ENCODE data around the gene EIF5A2.

Gene EIF5A2

DNA sequence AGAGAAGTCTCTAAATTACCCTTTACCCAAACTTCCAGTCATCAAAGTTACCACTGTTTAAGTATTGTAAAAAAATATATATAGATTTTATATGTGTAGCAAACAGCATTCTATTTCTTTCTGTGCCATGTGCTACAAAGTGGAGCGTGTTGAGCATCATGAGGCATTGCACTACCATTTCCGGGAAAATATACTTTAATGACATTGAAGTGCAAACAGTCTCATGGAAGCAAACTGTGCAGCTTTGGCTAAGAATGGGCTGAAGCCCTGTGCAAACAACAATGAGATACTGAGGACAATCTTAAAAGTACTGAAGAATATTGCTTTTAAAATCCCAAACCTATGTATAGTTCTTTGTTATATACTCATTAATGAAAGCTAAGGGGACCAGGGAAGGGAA is 31.9 kb downstream of the EIF5A2 start:
- H3K4me3 ChIP-seq (replicated peaks; ENCODE audit: low read depth, low read length), result no peak overlapping the region
- no peak for DNase-seq (ENCODE audit: extremely low read depth, low read depth)
- TF ChIP-seq CTCF (IDR thresholded peaks at IDR 0.05; ENCODE audit: low read depth, low read length, missing control alignments), result no peak

DNA sequence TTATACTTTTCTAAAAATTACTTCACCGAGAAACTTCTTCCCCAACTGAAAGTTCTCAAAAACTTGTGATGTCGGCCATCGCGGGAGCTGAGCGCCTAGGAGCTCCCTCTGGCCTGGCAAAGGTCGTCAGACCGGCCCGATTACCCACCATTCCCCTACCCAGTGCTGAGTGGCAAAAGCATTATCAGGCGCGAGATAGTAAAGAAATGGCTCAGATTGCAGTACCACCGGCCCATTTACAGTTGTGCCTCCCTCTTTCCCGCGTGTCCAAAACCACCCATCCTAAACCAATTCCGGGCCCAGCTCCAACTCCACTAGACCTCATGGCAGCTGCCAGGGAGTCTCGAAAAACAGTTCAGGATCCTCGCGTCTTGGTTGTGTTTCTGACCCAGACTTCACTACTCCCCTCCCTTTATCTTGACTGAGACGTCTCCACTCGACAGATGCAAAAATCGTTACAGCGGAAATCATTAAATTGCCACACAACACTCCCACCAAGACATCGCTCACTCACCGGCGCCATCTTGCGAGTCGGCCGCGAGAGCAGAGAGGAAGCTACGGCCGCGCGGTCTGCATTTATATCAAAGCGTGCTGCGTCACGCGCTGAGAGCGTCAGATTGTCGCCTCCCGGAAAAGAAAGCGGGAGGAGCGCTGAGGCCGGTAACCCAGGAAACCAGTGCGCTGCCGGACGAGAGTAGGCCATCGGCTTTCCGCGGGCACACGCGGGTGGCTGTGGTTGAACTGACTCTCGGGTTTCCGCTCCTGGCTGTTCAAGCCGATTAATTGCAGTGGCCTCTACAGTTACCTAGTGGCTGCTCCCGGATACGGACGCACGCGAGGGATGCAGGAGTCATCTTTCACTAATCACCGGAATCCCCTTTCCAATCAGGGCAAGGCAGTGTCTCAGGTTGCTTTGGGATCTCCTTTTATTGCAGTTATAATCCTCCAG is 38.5 kb downstream of the EIF5A2 start, which contains the start of gene RPL22L1:
RPL22L1 (minus strand) TSS at position 551 of the 949 bp plus-strand sequence; CDS start at position 523, 28 bp downstream.
- DNase-seq (ENCODE audit: extremely low read depth, low read depth), result peak; percentile 94
- TF ChIP-seq CTCF (IDR thresholded peaks at IDR 0.05; ENCODE audit: low read depth, low read length, missing control alignments), result no peak
- peak within 1 kb of the TSS; percentile 97 for H3K4me3 ChIP-seq (replicated peaks; ENCODE audit: low read depth, low read length)

DNA sequence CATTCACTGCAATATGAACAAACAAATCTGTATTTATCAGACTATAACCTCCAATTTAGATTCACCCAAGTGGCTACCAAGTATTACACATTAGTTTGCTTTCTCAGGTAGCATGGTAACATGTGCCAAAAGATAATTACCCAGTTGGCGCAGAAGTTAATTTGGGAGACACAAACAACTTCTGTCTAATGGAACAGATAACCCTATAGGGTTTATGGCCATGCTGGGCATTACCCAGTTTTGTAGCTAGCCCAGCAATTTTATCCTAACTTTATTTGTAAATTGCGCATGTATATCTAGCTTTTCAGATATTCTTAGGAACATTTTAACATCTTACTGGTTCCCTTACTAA is 39.2 kb downstream of the EIF5A2 start:
- H3K4me3 ChIP-seq (replicated peaks; ENCODE audit: low read depth, low read length), result peak overlapping the region; percentile 97
- DNase-seq (ENCODE audit: extremely low read depth, low read depth), result no peak
- no peak for TF ChIP-seq CTCF (IDR thresholded peaks at IDR 0.05; ENCODE audit: low read depth, low read length, missing control alignments)

GRCh38 chr3:170868577-170869238 is 39.7 kb downstream of the EIF5A2 start:
- no peak for DNase-seq (ENCODE audit: extremely low read depth, low read depth)
- H3K4me3 ChIP-seq (replicated peaks; ENCODE audit: low read depth, low read length), result peak overlapping the region; percentile 97
- no peak for TF ChIP-seq CTCF (IDR thresholded peaks at IDR 0.05; ENCODE audit: low read depth, low read length, missing control alignments)

GRCh38 chr3:170867143-170867937 is 41.1 kb downstream of the EIF5A2 start:
- TF ChIP-seq CTCF (IDR thresholded peaks at IDR 0.05; ENCODE audit: low read depth, low read length, missing control alignments), result no peak
- peak overlapping the region; percentile 97 for H3K4me3 ChIP-seq (replicated peaks; ENCODE audit: low read depth, low read length)
- no peak for DNase-seq (ENCODE audit: extremely low read depth, low read depth)

DNA sequence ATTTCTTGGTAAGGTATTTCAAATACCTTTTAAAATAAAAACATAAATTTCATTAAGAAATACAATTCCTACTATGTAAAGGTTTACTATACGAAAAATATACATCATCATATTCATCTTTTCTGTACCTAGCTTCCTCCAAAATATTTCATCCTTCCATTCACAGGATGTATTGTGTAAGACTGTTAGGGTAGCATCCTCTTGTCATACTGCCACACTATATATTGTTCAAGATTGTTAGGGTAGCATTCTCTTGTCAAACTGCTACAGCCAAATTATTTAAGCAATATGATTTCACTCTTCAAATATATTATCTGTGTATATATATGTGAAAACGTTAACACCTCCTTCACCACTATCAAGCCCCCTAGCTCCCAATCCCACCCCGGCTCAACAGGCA is 41.9 kb downstream of the EIF5A2 start:
- DNase-seq (ENCODE audit: extremely low read depth, low read depth), result no peak
- H3K4me3 ChIP-seq (replicated peaks; ENCODE audit: low read depth, low read length), result peak overlapping the region; percentile 97
- no peak for TF ChIP-seq CTCF (IDR thresholded peaks at IDR 0.05; ENCODE audit: low read depth, low read length, missing control alignments)

All from HFF-Myc (cell line).